SU-DHL-6 (cell line): ENCODE measurements around the gene ANK3.

ENCODE experiments used
- H2AFZ ChIP-seq: fragments of 200-600 bp; sonication (generic); 2 replicates; pipeline ENCODE4 v1.6.1; 2014; ENCODE audit warnings: low read depth, mild to moderate bottlenecking, moderate library complexity, mixed read lengths, antibody characterized with exemption, low read length; ENCODE audit not compliant: severe bottlenecking
- H3F3A ChIP-seq: fragments of 200-600 bp; shearing (Covaris generic); 2 replicates; pipeline ENCODE4 v1.6.0; 2016; ENCODE audit warnings: antibody characterized with exemption, mild to moderate bottlenecking; ENCODE audit not compliant: insufficient read depth
- H3K27ac ChIP-seq: fragments of 200-600 bp; sonication (generic); 2 replicates; pipeline ENCODE4 v1.5.1; 2016; ENCODE audit warnings: low read depth, mild to moderate bottlenecking, low read length, moderate library complexity, mixed read lengths
- H3K27me3 ChIP-seq: fragments of 200-600 bp; sonication (generic), shearing (Covaris generic); 2 replicates; pipeline ENCODE4 v1.6.0; 2014; ENCODE audit warnings: mild to moderate bottlenecking, low read length
- H3K36me3 ChIP-seq: fragments of 200-600 bp; sonication (generic); 2 replicates; pipeline ENCODE4 v1.6.1; 2014; ENCODE audit warnings: mild to moderate bottlenecking, low read length, mixed read lengths
- H3K4me2 ChIP-seq: fragments of 300-600, 200-600 bp; shearing (Covaris generic), sonication (generic); 2 replicates; pipeline ENCODE4 v1.6.0; 2014; ENCODE audit warnings: low read length, low read depth, mild to moderate bottlenecking; ENCODE audit not compliant: poor library complexity, severe bottlenecking
- H3K4me3 ChIP-seq: fragments of 200-600 bp; sonication (generic); 2 replicates; pipeline ENCODE4 v1.5.1; 2014; ENCODE audit warnings: antibody characterized with exemption, low read length, mild to moderate bottlenecking, mixed read lengths; ENCODE audit not compliant: insufficient read depth, poor library complexity, severe bottlenecking
- H3K79me2 ChIP-seq: fragments of 200-600 bp; sonication (generic); 2 replicates; pipeline ENCODE4 v1.6.1; 2014; ENCODE audit warnings: mild to moderate bottlenecking, low read length, moderate library complexity; ENCODE audit not compliant: insufficient read depth
- H3K9ac ChIP-seq: fragments of 200-600 bp; sonication (generic); 2 replicates; pipeline ENCODE4 v1.7.0; 2014; ENCODE audit warnings: mild to moderate bottlenecking, low read length
- H3K9me2 ChIP-seq: fragments of 200-600 bp; sonication (generic); replicated peaks from 2 replicates; pipeline ENCODE4 v1.6.1; 2014; ENCODE audit warnings: low read length; ENCODE audit not compliant: insufficient read depth
- H3K9me3 ChIP-seq: fragments of 200-600 bp; sonication (generic); 2 replicates; pipeline ENCODE4 v1.6.1; 2014; ENCODE audit warnings: low read length, mixed read lengths; ENCODE audit not compliant: insufficient read depth
- H4K20me1 ChIP-seq: fragments of 200-600 bp; sonication (generic); 2 replicates; pipeline ENCODE4 v1.6.1; 2014; ENCODE audit warnings: low read depth, mild to moderate bottlenecking, antibody characterized with exemption, low read length, moderate library complexity, mixed read lengths
- EZH2phosphoT487 ChIP-seq: fragments of 200-600 bp; sonication (generic), shearing (Covaris generic); conservative IDR thresholded peaks from 2 replicates; pipeline ENCODE4 v1.6.1; 2018; ENCODE audit warnings: mild to moderate bottlenecking, antibody characterized with exemption, low read length, moderate library complexity, mixed read lengths
- TF ChIP-seq, protein P1 (sequence below): fragments of 200-600 bp; sonication (generic); IDR thresholded peaks from one replicate; pipeline ENCODE4 v1.5.1; 2017; ENCODE audit warnings: antibody characterized with exemption, mild to moderate bottlenecking, low read length, moderate library complexity; ENCODE audit not compliant: insufficient read depth, poor library complexity, severe bottlenecking

The ANK3 gene

DNA sequence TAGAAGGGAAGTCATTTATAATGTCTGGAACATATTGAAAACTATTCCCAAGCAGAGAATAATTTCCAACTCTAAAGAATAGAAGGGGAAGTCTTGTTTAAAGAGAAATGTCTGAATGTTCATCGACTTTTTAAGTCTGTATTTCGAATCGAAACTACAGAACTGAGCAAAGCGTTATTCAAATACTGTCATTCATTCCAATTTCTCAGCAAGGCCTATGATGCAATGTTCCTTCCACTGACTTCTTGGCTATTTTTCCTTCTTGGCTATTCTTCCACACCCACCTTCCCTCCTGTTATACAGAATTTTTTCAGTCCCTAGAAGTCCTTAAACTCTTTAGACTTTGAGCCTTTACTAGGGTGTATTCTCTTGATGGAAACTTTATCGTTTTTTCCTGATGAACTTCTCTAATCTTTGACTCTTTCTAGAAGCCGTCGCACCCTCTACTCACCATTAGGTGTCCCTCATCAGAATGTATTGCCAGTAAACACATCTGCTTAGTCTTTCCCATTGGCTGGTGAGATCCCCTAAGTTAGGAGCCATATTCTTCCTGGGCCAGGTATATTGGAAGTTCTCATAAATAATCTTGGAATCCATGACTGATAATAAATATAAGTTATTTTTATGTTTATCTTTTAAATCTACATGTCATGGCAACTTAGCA is 247.6 kb downstream of the ANK3 start:
- Histone ChIP-seq H4K20me1 (no peaks in the 10 kb centered on the region), H3K79me2 (no peaks in the 10 kb centered on the region), H2AFZ (no peak overlapping the region), H3K4me3 (no peak overlapping the region), H3K27ac (no peak overlapping the region), H3K9me2 (no peaks in the 10 kb centered on the region), H3K27me3 (no peaks in the 10 kb centered on the region), H3F3A (no peaks in the 10 kb centered on the region), H3K9ac (no peak overlapping the region), H3K9me3 (no peaks in the 10 kb centered on the region), H3K4me2 (no peak overlapping the region), H3K36me3 (no peaks in the 10 kb centered on the region)
- TF ChIP-seq EZH2phosphoT487, result no peak
- TF ChIP-seq, protein P1, sequence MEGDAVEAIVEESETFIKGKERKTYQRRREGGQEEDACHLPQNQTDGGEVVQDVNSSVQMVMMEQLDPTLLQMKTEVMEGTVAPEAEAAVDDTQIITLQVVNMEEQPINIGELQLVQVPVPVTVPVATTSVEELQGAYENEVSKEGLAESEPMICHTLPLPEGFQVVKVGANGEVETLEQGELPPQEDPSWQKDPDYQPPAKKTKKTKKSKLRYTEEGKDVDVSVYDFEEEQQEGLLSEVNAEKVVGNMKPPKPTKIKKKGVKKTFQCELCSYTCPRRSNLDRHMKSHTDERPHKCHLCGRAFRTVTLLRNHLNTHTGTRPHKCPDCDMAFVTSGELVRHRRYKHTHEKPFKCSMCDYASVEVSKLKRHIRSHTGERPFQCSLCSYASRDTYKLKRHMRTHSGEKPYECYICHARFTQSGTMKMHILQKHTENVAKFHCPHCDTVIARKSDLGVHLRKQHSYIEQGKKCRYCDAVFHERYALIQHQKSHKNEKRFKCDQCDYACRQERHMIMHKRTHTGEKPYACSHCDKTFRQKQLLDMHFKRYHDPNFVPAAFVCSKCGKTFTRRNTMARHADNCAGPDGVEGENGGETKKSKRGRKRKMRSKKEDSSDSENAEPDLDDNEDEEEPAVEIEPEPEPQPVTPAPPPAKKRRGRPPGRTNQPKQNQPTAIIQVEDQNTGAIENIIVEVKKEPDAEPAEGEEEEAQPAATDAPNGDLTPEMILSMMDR, result no peak

DNA sequence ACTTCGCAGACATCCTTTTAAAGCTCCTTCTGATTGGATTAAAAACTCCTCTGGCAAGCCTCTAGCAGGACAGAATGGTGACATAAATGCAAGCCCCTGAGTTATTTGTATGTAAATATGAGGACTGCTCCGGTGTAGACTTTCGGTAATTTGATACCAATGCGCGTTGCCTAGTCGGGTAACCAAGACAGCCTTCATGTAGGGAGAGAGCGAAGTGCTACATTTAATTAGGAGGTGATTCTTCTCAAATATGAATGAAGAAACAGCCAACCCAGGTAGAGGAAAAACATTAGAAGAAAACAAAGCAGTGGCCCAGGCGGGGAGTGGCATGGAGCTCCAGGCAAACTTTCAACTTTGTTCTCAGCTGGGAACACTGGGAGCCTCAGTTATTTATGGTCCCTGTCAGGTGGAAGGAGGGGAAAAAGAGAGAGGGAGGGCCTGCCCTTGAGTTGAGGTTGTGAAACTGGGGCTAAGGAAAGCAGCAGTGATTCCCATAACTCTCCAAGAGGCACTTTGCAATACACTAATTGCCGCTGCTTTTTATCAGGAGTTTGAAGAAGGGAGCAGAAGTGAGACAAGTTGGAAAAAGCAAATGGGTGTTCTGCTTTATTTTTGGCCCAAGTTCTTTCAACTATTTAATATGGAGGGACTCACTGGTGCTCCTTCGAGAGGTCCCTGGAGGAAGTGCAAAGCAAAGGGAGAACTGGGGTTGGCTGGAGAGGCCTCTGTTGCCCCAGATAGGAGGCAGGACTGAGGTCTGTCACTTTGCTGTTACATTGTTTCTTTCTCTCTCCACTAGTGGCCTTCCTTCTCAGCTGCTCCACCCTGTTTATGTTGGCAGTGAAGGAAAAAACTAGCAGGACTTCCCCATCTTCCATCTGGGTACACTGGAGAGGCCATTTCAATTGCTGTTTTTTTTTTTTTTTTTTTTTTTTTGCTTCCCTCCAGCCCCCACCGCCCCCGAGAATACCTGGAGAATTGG is 248.7 kb downstream of the ANK3 start:
- Histone ChIP-seq H4K20me1 (no peaks in the 10 kb centered on the region), H2AFZ (no peak overlapping the region), H3F3A (no peaks in the 10 kb centered on the region), H3K36me3 (no peaks in the 10 kb centered on the region), H3K27ac (no peak overlapping the region), H3K4me2 (no peak overlapping the region), H3K9ac (no peak overlapping the region), H3K9me2 (no peaks in the 10 kb centered on the region), H3K27me3 (no peaks in the 10 kb centered on the region), H3K9me3 (no peaks in the 10 kb centered on the region), H3K4me3 (no peak overlapping the region), H3K79me2 (no peaks in the 10 kb centered on the region)
- no peak for TF ChIP-seq EZH2phosphoT487
- TF ChIP-seq, protein P1, result no peak

DNA sequence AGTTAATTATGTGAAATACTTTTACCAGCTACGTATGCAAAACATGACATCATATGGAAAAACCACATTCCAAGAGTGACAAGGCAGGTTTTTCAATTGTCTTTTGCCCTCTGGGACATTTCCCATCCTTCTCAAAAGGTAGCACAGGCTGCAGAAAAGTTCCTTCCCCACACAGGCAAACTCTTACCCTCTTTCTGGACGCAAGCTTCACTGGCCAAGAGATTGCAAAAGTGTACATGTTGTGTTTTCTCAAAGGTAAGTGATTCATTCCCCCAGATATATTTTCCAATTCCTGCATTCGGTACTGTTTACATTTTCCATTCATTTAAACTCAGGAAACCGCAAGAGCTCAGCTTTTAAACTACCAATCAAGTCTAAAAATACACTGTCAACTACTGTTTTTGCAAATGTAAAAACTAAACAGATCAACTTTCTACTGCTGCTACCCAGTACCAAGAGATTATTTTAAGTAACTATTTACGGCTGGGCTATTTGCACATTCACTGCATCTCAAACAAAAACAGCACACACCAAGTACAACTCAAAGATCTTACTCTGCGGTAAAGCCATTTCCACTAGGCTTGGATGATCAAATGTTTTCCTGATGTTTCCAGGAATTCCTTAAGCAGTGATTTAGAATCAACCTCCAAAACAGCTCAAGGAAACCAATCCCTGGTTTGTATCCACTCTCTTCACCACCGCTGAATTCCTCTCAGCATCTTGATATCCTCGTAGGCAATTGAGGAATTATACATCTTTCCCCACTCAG is 249.7 kb downstream of the ANK3 start:
- Histone ChIP-seq H3K4me2 (no peak overlapping the region), H2AFZ (no peak overlapping the region), H3K36me3 (no peaks in the 10 kb centered on the region), H4K20me1 (no peaks in the 10 kb centered on the region), H3F3A (no peaks in the 10 kb centered on the region), H3K9ac (no peak overlapping the region), H3K4me3 (no peak overlapping the region), H3K9me3 (no peaks in the 10 kb centered on the region), H3K79me2 (no peaks in the 10 kb centered on the region), H3K9me2 (no peaks in the 10 kb centered on the region), H3K27me3 (no peaks in the 10 kb centered on the region), H3K27ac (no peak overlapping the region)
- TF ChIP-seq, protein P1, result no peak
- TF ChIP-seq EZH2phosphoT487, result no peak
